AG09319 (cell line): ENCODE measurements around the gene SYTL2.

ENCODE experiments used
- DNase-seq: peaks from one replicate; pipeline ENCODE4 v3.0.0-alpha.2; 2010; ENCODE audit warnings: low read depth; ENCODE audit errors: extremely low read depth
- CTCF ChIP-seq: IDR thresholded peaks from 2 replicates; pipeline ENCODE4 v1.5.1; 2011; ENCODE audit warnings: low read depth, mild to moderate bottlenecking, inconsistent platforms, low read length, moderate library complexity

SYTL2 gene

GRCh38 chr11:85822814-85823213 lies 11.9 kb upstream of the SYTL2 start:
- DNase-seq: no peak
- TF ChIP-seq CTCF: no peak

GRCh38 chr11:85821636-85822035 lies 10.7 kb upstream of the SYTL2 start:
- DNase-seq: no peak
- no peak for TF ChIP-seq CTCF

GRCh38 chr11:85819441-85819840 lies 8.5 kb upstream of the SYTL2 start:
- DNase-seq: no peak
- no peak for TF ChIP-seq CTCF

GRCh38 chr11:85815186-85815931 lies 4.4 kb upstream of the SYTL2 start:
- DNase-seq: peak; percentile 48
- TF ChIP-seq CTCF: no peak

GRCh38 chr11:85813721-85814120 lies 2.8 kb upstream of the SYTL2 start:
- no peak for DNase-seq
- no peak for TF ChIP-seq CTCF

- TF ChIP-seq CTCF: no peak
- no peak for DNase-seq
These were observed 683 bp upstream of the SYTL2 start for GRCh38 chr11:85811624-85812023.

- no peak for DNase-seq
- TF ChIP-seq CTCF: no peak
These were observed 445 bp downstream of the SYTL2 start for GRCh38 chr11:85810521-85810870.
